ENCODE data around the gene EFHD2. TPM values are rescaled to one million over a fixed set of nuclear protein-coding genes. Genes with fewer than 3 reads are reported as not detected.
"Not testable (repeated sequence)": the region's sequence is repeated elsewhere in the genome, so short reads cannot be mapped to it uniquely, and the experiment has no call there.

The EFHD2 gene
- total RNA-seq, 1 donor = 36.3 TPM

DNA sequence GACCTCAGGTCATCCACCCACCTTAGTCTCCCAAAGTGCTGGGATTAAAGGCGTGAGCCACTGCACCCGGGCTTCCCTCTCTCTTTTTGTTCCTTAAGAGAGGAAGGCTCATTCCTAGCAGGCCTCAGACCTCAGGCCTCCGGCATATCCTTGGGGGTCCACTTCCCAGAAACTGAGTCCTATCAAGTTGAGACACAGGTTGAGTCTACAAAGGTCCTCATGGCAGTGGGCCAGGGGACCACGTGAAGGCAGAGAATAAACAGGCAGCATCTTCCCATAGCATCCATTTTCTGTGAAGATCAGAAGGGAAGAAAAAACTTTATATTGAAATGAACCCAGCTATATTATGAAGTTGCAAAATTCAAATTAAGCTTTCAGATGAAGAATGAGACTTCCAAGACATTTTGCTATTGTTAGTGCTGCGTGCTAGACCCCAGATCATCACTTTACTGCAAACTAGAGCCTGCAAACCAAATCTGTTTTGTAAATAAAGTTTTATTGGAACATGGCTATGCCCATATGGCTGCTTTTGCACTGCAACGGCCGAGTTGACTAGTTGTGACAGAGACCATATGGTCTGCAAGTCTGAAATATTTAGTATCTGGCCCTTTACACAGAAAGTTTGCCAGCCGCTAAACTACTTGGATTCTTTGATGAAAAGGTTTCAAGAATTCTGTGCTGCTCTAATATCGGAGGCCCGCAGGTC is 43.3 kb downstream of the EFHD2 start:
- no peak overlapping the region for H3K4me3 ChIP-seq (ENCODE audit: low read depth, low read length)
- no peak for DNase-seq (ENCODE audit: low read depth)
- TF ChIP-seq, protein P1, sequence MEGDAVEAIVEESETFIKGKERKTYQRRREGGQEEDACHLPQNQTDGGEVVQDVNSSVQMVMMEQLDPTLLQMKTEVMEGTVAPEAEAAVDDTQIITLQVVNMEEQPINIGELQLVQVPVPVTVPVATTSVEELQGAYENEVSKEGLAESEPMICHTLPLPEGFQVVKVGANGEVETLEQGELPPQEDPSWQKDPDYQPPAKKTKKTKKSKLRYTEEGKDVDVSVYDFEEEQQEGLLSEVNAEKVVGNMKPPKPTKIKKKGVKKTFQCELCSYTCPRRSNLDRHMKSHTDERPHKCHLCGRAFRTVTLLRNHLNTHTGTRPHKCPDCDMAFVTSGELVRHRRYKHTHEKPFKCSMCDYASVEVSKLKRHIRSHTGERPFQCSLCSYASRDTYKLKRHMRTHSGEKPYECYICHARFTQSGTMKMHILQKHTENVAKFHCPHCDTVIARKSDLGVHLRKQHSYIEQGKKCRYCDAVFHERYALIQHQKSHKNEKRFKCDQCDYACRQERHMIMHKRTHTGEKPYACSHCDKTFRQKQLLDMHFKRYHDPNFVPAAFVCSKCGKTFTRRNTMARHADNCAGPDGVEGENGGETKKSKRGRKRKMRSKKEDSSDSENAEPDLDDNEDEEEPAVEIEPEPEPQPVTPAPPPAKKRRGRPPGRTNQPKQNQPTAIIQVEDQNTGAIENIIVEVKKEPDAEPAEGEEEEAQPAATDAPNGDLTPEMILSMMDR (IDR thresholded peaks at IDR 0.05; ENCODE audit: insufficient read depth, low read depth, low read length) = no peak

DNA sequence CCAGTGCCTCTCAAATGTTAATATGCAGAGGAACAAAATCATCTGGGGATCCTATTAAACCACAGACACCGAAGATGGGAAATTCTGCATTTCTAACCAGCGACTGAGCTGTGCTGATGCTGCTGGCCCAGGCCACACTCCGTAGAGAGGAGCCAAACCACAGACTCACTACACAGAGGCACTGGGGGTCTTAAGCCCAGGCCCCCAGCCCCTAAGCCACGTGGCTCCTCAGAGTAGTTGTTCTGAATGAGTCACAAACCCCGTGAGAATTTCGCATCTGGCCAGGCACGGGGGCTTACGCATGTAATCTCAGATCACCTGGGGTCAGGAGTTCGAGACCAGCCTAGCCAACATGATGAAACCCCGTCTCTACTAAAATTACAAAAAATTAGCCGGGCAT is 44.0 kb downstream of the EFHD2 start:
- no peak for DNase-seq (ENCODE audit: low read depth)
- H3K4me3 ChIP-seq (ENCODE audit: low read depth, low read length) = no peak overlapping the region
- TF ChIP-seq, protein P1 (IDR thresholded peaks at IDR 0.05; ENCODE audit: insufficient read depth, low read depth, low read length) = no peak

DNA sequence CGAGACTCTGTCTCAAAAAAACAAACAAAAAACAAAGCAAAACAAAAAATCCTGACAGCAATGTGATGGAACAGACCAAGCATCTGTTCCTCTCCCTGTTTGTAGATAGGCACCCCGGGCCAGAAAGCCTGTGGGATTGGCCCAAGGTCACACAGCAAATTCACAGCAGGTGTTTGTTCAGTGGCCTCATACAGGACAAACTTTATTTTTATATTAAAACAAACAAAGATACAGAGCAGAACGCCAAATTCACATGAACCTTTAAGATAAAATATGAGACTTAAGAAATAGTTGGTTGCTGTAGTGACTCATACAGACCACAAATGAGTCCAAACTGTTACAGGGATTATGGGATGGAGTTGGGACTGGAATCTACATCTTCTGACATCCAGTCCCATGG is 44.6 kb downstream of the EFHD2 start:
- DNase-seq (ENCODE audit: low read depth) = peak; percentile 82
- no peak overlapping the region for H3K4me3 ChIP-seq (ENCODE audit: low read depth, low read length)
- TF ChIP-seq, protein P1 (IDR thresholded peaks at IDR 0.05; ENCODE audit: insufficient read depth, low read depth, low read length) = no peak

DNA sequence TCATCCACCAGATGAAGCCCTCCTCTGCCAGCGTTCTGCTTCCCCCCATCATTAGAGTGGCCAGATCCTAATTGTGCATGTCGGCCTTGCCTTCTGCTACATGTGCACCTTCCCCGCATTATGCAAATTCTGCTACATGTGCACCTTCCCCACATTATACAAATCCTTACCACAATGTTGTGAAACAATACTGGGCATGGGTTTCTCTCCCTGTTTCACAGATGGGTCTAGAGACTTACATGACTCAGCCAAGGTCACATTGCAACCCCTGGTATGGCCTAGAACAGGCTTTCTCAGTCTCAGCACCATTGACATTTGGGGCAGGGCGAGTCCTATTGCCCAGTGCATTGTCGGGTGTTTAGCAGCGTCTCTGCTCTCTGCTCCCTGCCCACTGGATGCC is 45.8 kb downstream of the EFHD2 start:
- no peak overlapping the region for H3K4me3 ChIP-seq (ENCODE audit: low read depth, low read length)
- peak; percentile 74 for DNase-seq (ENCODE audit: low read depth)
- TF ChIP-seq, protein P1 (IDR thresholded peaks at IDR 0.05; ENCODE audit: insufficient read depth, low read depth, low read length) = no peak

DNA sequence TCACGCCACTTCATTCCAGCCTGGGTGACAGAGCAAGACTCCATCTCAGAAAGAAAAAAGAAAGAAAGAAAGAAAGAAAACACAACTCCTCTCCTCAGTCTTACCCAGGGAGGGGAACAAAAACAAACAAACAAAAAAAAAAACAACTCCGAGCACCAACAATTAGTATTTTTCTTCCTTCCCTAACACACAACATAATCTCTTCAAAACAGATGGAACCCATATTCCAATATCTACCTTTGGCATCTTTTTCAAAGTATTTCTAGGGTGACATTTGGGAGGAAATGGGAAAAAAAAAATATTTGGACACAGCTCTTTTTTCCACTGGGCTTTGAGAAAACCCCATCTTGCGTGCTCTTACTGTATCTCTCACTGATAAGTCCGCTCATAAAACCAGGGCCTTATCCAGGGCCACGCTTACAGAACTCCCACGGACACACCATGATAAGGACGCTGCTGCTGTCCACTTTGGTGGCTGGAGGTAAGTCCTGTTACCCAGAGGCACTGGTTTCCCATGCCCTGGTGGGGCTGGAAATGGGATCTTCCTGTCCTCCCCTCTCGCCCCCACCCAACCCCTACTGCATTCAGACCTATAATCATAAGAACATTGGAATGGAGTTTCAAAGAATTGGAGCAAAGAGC is 46.7 kb downstream of the EFHD2 start, which contains the start of gene CELA2A:
CELA2A (plus strand) TSS at position 420 of the 642 bp plus-strand sequence; CDS start at position 442, 22 bp downstream.
- TF ChIP-seq, protein P1 (IDR thresholded peaks at IDR 0.05; ENCODE audit: insufficient read depth, low read depth, low read length) = no peak
- H3K4me3 ChIP-seq (ENCODE audit: low read depth, low read length) = no peak within 1 kb of the TSS
- DNase-seq (ENCODE audit: low read depth) = peak; percentile 75

DNA sequence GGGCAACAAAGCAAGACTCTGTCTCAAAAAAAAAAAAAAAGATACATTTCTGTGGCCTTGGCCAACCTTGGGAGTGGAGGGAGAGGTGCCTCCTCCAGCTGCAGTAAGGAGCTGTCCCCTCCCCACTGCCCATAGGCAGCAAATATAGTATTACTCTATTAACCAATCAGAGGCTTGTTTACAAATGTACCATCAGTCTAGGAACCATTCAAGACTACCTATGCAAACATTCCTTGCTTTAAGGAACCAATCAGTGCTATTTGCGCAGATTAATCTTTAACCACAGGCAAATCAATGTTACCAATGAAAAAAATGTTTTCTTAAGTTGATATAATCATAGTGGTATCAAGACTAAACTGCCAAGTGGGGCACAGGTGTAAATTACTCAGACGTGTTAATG is 47.9 kb downstream of the EFHD2 start:
- DNase-seq (ENCODE audit: low read depth) = peak; percentile 40
- TF ChIP-seq, protein P1 (IDR thresholded peaks at IDR 0.05; ENCODE audit: insufficient read depth, low read depth, low read length) = no peak
- H3K4me3 ChIP-seq (ENCODE audit: low read depth, low read length) = no peak overlapping the region

DNA sequence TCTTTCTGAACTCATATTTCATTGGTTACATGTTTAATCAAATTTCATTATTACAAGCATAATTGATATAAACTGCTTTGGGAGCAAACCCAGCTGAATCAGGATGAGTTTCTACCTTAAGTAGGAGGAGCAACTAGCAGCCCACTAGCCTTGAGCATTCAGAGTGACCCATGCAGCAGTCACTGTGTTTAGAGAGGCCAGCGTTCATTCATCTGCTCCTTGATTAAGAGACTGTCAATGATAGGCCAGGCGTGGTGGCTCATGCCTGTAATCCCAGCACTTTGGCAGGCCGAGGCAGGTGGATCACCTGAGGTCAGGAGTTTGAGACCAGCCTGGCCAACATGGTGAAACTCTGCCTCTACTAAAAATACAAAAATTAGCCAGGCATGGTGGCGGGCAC is 48.7 kb downstream of the EFHD2 start:
- not testable (repeated sequence) for DNase-seq (ENCODE audit: low read depth); H3K4me3 ChIP-seq (ENCODE audit: low read depth, low read length)
